Ascending aorta (tissue), 2 donors: ENCODE results near the gene CMPK2. TPM values are rescaled to one million over a fixed set of nuclear protein-coding genes. Genes with fewer than 3 reads are reported as not detected.

Source experiments
- DNase-seq, 2 donors: peaks; one replicate each; pipeline ENCODE4 v3.0.0-alpha.2; 2019; ENCODE audit warnings: low spot score in 2 of 2
- H3K27ac ChIP-seq, 2 donors: fragments of 200-600 bp; sonication (generic); one replicate each; pipeline ENCODE4 v1.5.1; 2016 to 2017; ENCODE audit warnings: mild to moderate bottlenecking in 1 of 2
- H3K27me3 ChIP-seq: fragments of 200-600 bp; sonication (generic); one replicate; pipeline ENCODE4 v1.5.1; 2017
- H3K36me3 ChIP-seq, 2 donors: fragments of 200-600 bp; sonication (generic); one replicate each; pipeline ENCODE4 v1.5.1; 2016
- H3K4me1 ChIP-seq, 2 donors: fragments of 200-600 bp; sonication (generic); one replicate each; pipeline ENCODE4 v1.5.1; 2016 to 2017; ENCODE audit warnings: mild to moderate bottlenecking in 1 of 2
- H3K4me3 ChIP-seq, 2 donors: fragments of 200-600 bp; sonication (generic); one replicate each; pipeline ENCODE4 v1.5.1; 2016 to 2017; ENCODE audit warnings: mild to moderate bottlenecking in 1 of 2
- H3K9me3 ChIP-seq, 2 donors: fragments of 200-600 bp; sonication (generic); one replicate each; pipeline ENCODE4 v1.5.1; 2016
- intact Hi-C: fragments of 100-400 bp; cut with DNase I; formaldehyde crosslinking; loops from one replicate; pipeline ENCODE4 v1.15.1; 2023
- total RNA-seq: library from RNA; depleted of rRNA; stranded (reverse); fragments of >200 nt; gene quantifications from one replicate; pipeline ENCODE4 v1.1.0, GENCODE V29; 2016
- TF ChIP-seq, protein P1 (sequence below), 3 experiments: fragments of 200-600 bp in 2 of 3; fragments of 450-650 bp in 1 of 3; sonication (generic) in 2 of 3; IDR thresholded peaks; one replicate each; pipeline ENCODE4 v1.5.1; 2016 to 2019; ENCODE audit warnings: antibody characterized with exemption in 3 of 3, mild to moderate bottlenecking in 1 of 3, moderate library complexity in 1 of 3

Gene CMPK2, protein sequence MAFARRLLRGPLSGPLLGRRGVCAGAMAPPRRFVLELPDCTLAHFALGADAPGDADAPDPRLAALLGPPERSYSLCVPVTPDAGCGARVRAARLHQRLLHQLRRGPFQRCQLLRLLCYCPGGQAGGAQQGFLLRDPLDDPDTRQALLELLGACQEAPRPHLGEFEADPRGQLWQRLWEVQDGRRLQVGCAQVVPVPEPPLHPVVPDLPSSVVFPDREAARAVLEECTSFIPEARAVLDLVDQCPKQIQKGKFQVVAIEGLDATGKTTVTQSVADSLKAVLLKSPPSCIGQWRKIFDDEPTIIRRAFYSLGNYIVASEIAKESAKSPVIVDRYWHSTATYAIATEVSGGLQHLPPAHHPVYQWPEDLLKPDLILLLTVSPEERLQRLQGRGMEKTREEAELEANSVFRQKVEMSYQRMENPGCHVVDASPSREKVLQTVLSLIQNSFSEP
- 9.4 TPM for total RNA-seq

DNA sequence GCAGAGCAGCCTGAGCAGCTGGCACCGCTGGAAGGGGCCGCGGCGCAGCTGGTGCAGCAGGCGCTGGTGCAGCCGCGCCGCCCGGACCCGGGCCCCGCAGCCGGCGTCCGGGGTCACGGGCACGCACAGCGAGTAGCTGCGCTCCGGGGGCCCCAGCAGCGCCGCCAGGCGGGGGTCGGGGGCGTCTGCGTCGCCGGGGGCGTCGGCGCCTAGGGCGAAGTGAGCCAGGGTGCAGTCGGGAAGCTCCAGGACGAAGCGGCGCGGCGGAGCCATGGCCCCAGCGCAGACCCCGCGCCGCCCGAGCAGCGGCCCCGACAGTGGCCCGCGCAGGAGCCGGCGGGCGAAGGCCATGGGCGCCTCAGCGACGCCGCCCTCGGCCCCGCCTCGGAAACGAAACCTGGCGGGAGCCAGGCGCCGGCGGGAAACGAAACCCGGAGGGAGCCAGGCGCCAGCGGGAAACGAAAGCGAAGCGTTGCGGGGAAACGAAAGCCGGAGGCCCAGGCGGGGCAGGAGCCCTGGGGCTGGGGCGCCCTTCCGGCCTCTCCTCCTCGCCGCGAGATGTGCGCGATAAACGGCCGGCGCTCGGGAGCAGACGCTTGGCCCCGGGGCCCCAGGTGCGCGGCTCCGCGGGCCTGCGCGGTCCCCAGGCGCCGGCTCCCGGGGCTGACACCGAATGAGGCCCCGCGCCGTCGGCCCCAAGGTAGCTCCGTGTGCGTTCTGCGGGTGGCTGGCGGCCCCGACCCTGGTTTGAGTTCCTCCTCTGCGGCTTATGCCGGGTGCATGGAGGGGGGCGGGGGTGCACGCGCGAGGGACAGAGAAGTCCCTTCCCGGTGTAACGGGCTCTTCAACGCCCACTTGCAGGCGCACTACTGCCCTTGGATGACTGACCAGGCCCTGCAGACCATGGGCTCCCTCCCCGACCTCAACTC is at the start of gene CMPK2:
CMPK2 (minus strand) TSS at position 562 of the 929 bp plus-strand sequence; CDS start at position 351, 211 bp downstream.
- TF ChIP-seq, protein P1, sequence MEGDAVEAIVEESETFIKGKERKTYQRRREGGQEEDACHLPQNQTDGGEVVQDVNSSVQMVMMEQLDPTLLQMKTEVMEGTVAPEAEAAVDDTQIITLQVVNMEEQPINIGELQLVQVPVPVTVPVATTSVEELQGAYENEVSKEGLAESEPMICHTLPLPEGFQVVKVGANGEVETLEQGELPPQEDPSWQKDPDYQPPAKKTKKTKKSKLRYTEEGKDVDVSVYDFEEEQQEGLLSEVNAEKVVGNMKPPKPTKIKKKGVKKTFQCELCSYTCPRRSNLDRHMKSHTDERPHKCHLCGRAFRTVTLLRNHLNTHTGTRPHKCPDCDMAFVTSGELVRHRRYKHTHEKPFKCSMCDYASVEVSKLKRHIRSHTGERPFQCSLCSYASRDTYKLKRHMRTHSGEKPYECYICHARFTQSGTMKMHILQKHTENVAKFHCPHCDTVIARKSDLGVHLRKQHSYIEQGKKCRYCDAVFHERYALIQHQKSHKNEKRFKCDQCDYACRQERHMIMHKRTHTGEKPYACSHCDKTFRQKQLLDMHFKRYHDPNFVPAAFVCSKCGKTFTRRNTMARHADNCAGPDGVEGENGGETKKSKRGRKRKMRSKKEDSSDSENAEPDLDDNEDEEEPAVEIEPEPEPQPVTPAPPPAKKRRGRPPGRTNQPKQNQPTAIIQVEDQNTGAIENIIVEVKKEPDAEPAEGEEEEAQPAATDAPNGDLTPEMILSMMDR (IDR thresholded peaks at IDR 0.05), result peak in 1 of 3 experiments; percentile 16
- Histone ChIP-seq H3K9me3 (no peaks in the 10 kb centered on the region), H3K4me3 (peak within 1 kb of the TSS; percentile 83 to 95), H3K4me1 (peaks cover 7 to 10% of the 10 kb centered on the region in 2 donors), H3K36me3 (peaks cover 3 to 4% of the 10 kb centered on the region in 2 donors), H3K27ac (peak within 1 kb of the TSS; percentile 72 to 83), H3K27me3 (no peaks in the 10 kb centered on the region)
- peak in 1 of 2 donors; percentile 77 for DNase-seq
- intact Hi-C loops, result no loop called here

DNA sequence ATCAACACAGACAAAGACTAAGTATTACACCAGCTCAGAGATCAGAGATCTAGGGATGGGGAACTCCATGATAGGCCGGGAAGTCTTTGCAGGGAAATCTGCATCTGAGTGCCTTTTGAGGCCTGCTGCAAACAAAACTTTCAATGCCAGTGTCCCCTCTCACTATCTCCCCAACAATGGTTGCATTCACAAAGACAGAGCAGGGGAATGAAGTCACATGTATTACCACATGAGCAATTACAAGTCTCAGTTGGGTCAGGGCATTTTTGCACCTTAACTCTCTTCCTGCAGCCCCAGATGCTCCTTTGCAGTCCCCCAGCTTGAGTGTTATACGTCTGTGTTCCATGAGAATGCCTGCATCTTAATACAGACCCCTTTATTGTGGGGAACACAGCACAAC is 49.7 kb upstream of the CMPK2 start:
- Histone ChIP-seq H3K4me1 (peaks cover 3 to 6% of the 10 kb centered on the region in 2 donors), H3K27me3 (no peaks in the 10 kb centered on the region), H3K36me3 (no peaks in the 10 kb centered on the region), H3K4me3 (no peak overlapping the region), H3K9me3 (no peaks in the 10 kb centered on the region), H3K27ac (no peak overlapping the region)
- intact Hi-C loops, result loop anchor here (5.0 kb wide), 1 partner anchor 97 kb away; no protein-coding TSS in a partner anchor
- TF ChIP-seq, protein P1 (IDR thresholded peaks at IDR 0.05), result no peak
- no peak for DNase-seq

DNA sequence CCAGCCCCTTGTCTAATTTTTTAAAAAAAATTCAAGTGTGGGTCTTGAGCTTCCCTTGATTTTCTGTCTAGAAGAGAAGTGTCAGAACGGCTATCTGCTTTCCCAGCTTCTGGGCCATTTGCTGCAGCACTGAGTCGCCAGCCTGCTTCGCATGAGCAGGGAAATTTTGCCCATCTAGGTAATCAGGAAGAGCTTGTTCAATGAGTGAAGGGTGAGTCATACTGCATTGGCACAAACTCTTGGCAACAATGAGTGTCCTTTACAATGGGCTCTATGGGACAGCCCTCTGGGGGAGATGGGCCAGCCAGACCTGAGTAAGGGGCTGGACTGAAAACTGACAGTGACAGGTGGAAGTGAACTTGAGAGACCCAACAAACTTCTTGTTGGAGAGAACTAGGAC is 49.1 kb upstream of the CMPK2 start:
- no peaks in the 10 kb centered on the region for H3K27me3 ChIP-seq
- intact Hi-C loops, result loop anchor here (5.0 kb wide), 1 partner anchor 97 kb away; no protein-coding TSS in a partner anchor
- no peak overlapping the region for H3K4me3 ChIP-seq
- H3K36me3 ChIP-seq, result no peaks in the 10 kb centered on the region
- peaks cover 3 to 6% of the 10 kb centered on the region in 2 donors for H3K4me1 ChIP-seq
- TF ChIP-seq, protein P1 (IDR thresholded peaks at IDR 0.05), result no peak
- H3K9me3 ChIP-seq, result no peaks in the 10 kb centered on the region
- DNase-seq, result no peak
- no peak overlapping the region for H3K27ac ChIP-seq

DNA sequence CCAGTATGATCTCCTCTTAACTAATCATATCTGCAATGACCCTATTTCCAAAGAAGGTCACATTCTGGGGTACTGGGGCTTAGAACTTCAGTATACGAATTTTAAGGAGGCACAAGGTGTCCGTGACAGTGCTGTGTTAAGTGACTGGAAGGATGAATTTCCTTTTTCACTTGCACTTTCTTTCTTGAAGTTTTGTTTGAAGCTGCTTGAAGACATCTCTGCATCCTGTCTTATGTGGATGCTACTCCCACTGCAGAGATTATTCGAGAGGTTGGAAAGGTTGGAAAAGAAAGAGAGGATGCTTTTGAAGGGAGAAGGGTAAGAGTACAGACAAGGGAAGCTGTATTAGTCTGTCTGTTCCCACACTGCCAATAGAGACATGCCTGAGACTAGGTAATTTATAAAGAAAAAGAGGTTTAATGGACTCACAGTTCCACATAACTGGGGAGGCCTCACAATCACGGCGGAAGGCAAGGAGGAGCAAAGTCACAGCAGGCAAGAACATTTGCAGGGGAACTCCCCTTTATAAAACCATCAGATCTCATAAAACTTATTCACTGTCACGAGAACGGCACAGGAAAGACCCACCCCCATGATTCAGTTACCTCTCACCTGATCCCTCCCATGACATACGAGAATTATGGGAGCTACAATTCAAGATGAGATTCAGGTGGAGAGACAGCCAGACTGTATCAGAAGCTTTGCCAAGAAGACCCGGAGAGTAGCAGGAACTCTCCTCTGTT is 47.9 kb upstream of the CMPK2 start:
- H3K4me1 ChIP-seq, result peaks cover 3 to 6% of the 10 kb centered on the region in 2 donors
- H3K36me3 ChIP-seq, result no peaks in the 10 kb centered on the region
- H3K9me3 ChIP-seq, result no peaks in the 10 kb centered on the region
- no peak overlapping the region for H3K27ac ChIP-seq
- H3K27me3 ChIP-seq, result no peaks in the 10 kb centered on the region
- DNase-seq, result no peak
- intact Hi-C loops, result no loop called here
- H3K4me3 ChIP-seq, result no peak overlapping the region
- TF ChIP-seq, protein P1 (IDR thresholded peaks at IDR 0.05), result no peak

DNA sequence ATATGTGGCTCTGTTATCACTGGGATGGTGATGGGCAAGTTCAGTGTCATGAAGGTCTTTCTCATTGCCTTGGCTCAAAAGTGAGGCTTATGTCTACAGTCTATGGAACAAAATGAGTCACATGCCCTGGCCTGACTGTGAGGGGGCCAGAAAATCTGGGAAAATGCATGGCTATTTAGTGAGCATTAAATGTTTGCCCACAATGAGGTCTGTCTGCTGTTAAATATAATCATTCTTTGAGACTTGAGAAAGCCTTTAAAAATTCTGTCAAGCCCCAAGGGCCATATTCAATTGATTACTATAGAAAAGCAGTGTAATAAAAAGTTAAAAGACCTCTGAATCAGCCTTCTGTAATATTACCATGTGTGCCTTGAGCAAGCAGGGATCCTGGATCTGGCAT is 46.0 kb upstream of the CMPK2 start:
- H3K4me1 ChIP-seq, result no peaks in the 10 kb centered on the region
- TF ChIP-seq, protein P1 (IDR thresholded peaks at IDR 0.05), result no peak
- H3K9me3 ChIP-seq, result no peaks in the 10 kb centered on the region
- intact Hi-C loops, result no loop called here
- no peak for DNase-seq
- H3K27me3 ChIP-seq, result no peaks in the 10 kb centered on the region
- H3K27ac ChIP-seq, result no peak overlapping the region
- H3K4me3 ChIP-seq, result no peak overlapping the region
- H3K36me3 ChIP-seq, result no peaks in the 10 kb centered on the region
